GM12878 (cell line): Measurements from ENCODE around the gene POLD4. TPM values are rescaled to one million over a fixed set of nuclear protein-coding genes. Genes with fewer than 3 reads are reported as not detected.

Experiments
- ATAC-seq: fragments of 200-7000 bp; cut with Tn5 transposase; 3 replicates; pipeline ENCODE4 v1.9.1; 2020; ENCODE audit warnings: mild to moderate bottlenecking, moderate library complexity
- BruUV-seq: library from RNA; stranded (reverse); fragments of 400-500 nt; replicated peaks from 2 replicates; lab custom pipeline; 2021; lab: Mats Ljungman, UMichigan
- CTCF ChIA-PET: fragments of 300-600 bp; sonication (Branson Sonifier 250); formaldehyde crosslinking; extraction: SDS; loops from one replicate; lab custom pipeline; 2021; ENCODE audit warnings: inconsistent platforms; lab: Yijun Ruan, JAX
- POLR2A ChIA-PET: fragments of 350-600 bp; formaldehyde crosslinking; extraction: SDS; loops from one replicate; lab custom pipeline; 2021; ENCODE audit warnings: inconsistent platforms; lab: Charles Lee
- RAD21 ChIA-PET: fragments of 300-600 bp; sonication (Branson Sonifier 250); formaldehyde crosslinking; loops from one replicate; lab custom pipeline; 2023; ENCODE audit warnings: antibody characterized with exemption; ENCODE audit not compliant: unreplicated experiment; lab: Charles Lee
- SMC1A ChIA-PET: fragments of 300-600 bp; sonication (Branson Sonifier 250); formaldehyde crosslinking; loops from one replicate; lab custom pipeline; 2023; ENCODE audit not compliant: unreplicated experiment, uncharacterized antibody; lab: Charles Lee
- DNase-seq: peaks from one replicate; pipeline ENCODE4 v3.0.0-alpha.2; 2011; ENCODE audit warnings: low read depth, low spot score
- FAIRE-seq: peaks from 3 replicates; lab custom pipeline; 2011; peaks lifted over from hg19 to GRCh38; lab: Jason Lieb, UNC
- H2AFZ ChIP-seq: 2 replicates; pipeline ENCODE4 v1.6.0; 2011; ENCODE audit warnings: low read depth, low read length, control low read depth; ENCODE audit not compliant: control insufficient read depth
- H3K27ac ChIP-seq: 2 replicates; pipeline ENCODE4 v1.5.1; 2011; ENCODE audit warnings: control low read depth; ENCODE audit not compliant: control insufficient read depth, insufficient read depth
- H3K27me3 ChIP-seq, 2 experiments: replicated peaks in 1 of 2; 2 replicates each; pipeline versions ENCODE4 v1.6.0 to v1.6.1; 2011; ENCODE audit warnings: low read length in 1 of 2; ENCODE audit not compliant: control insufficient read depth in 2 of 2, insufficient read depth in 2 of 2
- H3K36me3 ChIP-seq, 2 experiments: 2 replicates each; pipeline ENCODE4 v1.5.1; 2011; ENCODE audit warnings: low read length in 1 of 2; ENCODE audit not compliant: control insufficient read depth in 2 of 2, insufficient read depth in 2 of 2
- H3K4me1 ChIP-seq: 2 replicates; pipeline ENCODE4 v1.6.1; 2011; ENCODE audit warnings: mild to moderate bottlenecking, low read length, moderate library complexity, mixed read lengths; ENCODE audit not compliant: control insufficient read depth, insufficient read depth
- H3K4me2 ChIP-seq: 2 replicates; pipeline ENCODE4 v1.6.0; 2011; ENCODE audit warnings: control low read depth; ENCODE audit not compliant: control insufficient read depth, insufficient read depth
- H3K4me3 ChIP-seq: fragments of 200-600 bp; sonication (generic); 2 replicates; pipeline ENCODE4 v1.5.1; 2016
- H3K79me2 ChIP-seq: 2 replicates; pipeline ENCODE4 v1.6.0; 2011; ENCODE audit warnings: low read length; ENCODE audit not compliant: control insufficient read depth, insufficient read depth
- H3K9ac ChIP-seq: 2 replicates; pipeline ENCODE4 v1.8.0; 2011; ENCODE audit warnings: low read length, control low read depth, mixed read lengths; ENCODE audit not compliant: control insufficient read depth, insufficient read depth
- H3K9me3 ChIP-seq: replicated peaks from 3 replicates; pipeline ENCODE4 v1.5.1; 2011; ENCODE audit warnings: mild to moderate bottlenecking, low read length; ENCODE audit not compliant: control insufficient read depth, insufficient read depth
- H4K20me1 ChIP-seq: 2 replicates; pipeline ENCODE4 v1.6.0; 2011; ENCODE audit not compliant: control insufficient read depth, insufficient read depth
- ATF3 ChIP-seq: IDR thresholded peaks from 2 replicates; pipeline ENCODE4 v1.6.1; 2011; ENCODE audit warnings: low read depth, mild to moderate bottlenecking, low read length, moderate library complexity, borderline replicate concordance; ENCODE audit errors: extremely low read depth
- EED ChIP-seq: sonication (generic); IDR thresholded peaks from 2 replicates; pipeline ENCODE4 v1.6.1; 2016; ENCODE audit warnings: antibody characterized with exemption, low read depth
- EP300 ChIP-seq, 2 experiments: fragments of 150-350 bp in 1 of 2; IDR thresholded peaks; 2 replicates each; pipeline ENCODE4 v1.6.1; 2011 to 2012; ENCODE audit warnings: low read depth in 2 of 2, low read length in 2 of 2, borderline replicate concordance in 1 of 2, improper control_type of control experiment in 1 of 2, inconsistent platforms in 1 of 2; ENCODE audit not compliant: control insufficient read depth in 1 of 2
- FOXK2 ChIP-seq: fragments of 450-650 bp; IDR thresholded peaks from 2 replicates; pipeline ENCODE4 v1.6.1; 2017; ENCODE audit warnings: mild to moderate bottlenecking, moderate library complexity
- GABPA ChIP-seq: IDR thresholded peaks from 2 replicates; pipeline ENCODE4 v1.6.1; 2014; ENCODE audit warnings: antibody characterized with exemption, low read depth, mild to moderate bottlenecking, inconsistent platforms
- GATAD2B ChIP-seq: fragments of 450-650 bp; conservative IDR thresholded peaks from 2 replicates; pipeline ENCODE4 v1.6.1; 2017; ENCODE audit warnings: low read depth, mild to moderate bottlenecking, moderate library complexity
- IRF3 ChIP-seq: fragments of 450-650 bp; IDR thresholded peaks from 2 replicates; pipeline ENCODE4 v1.6.1; 2014; ENCODE audit warnings: mild to moderate bottlenecking
- IRF5 ChIP-seq: fragments of 450-650 bp; IDR thresholded peaks from 2 replicates; pipeline ENCODE4 v1.6.1; 2017; ENCODE audit warnings: borderline replicate concordance
- MTA2 ChIP-seq: fragments of 450-650 bp; IDR thresholded peaks from 2 replicates; pipeline ENCODE4 v1.6.1; 2016; ENCODE audit warnings: low read depth, mild to moderate bottlenecking, moderate library complexity
- NFYA ChIP-seq: IDR thresholded peaks from 2 replicates; pipeline ENCODE4 v1.6.1; 2011; ENCODE audit warnings: low read depth, mild to moderate bottlenecking, low read length, improper control_type of control experiment, borderline replicate concordance
- NKRF ChIP-seq: fragments of 450-650 bp; conservative IDR thresholded peaks from 2 replicates; pipeline ENCODE4 v1.6.1; 2017; ENCODE audit warnings: mild to moderate bottlenecking, moderate library complexity
- PAX5 ChIP-seq: IDR thresholded peaks from 2 replicates; pipeline ENCODE4 v1.6.1; 2011; ENCODE audit warnings: low read depth, low read length, borderline replicate concordance
- POLR2A ChIP-seq: IDR thresholded peaks from 2 replicates; pipeline ENCODE4 v1.6.1; 2011; ENCODE audit warnings: low read depth, mild to moderate bottlenecking, low read length
- POLR2AphosphoS5 ChIP-seq: IDR thresholded peaks from 2 replicates; pipeline ENCODE4 v1.6.1; 2011; ENCODE audit warnings: mild to moderate bottlenecking, low read length, inconsistent platforms
- SREBF2 ChIP-seq: IDR thresholded peaks from 2 replicates; pipeline ENCODE4 v1.6.1; 2012; ENCODE audit warnings: mild to moderate bottlenecking, low read length
- SUPT20H ChIP-seq: IDR thresholded peaks from 2 replicates; pipeline ENCODE4 v1.6.1; 2011; ENCODE audit warnings: low read depth, mild to moderate bottlenecking, low read length, moderate library complexity, borderline replicate concordance; ENCODE audit not compliant: control insufficient read depth
- TAF1 ChIP-seq: IDR thresholded peaks from 2 replicates; pipeline ENCODE4 v1.6.1; 2011; ENCODE audit warnings: mild to moderate bottlenecking, low read depth, low read length, borderline replicate concordance
- ZNF207 ChIP-seq: fragments of 450-650 bp; IDR thresholded peaks from 2 replicates; pipeline ENCODE4 v1.6.1; 2014; ENCODE audit warnings: antibody characterized with exemption, mild to moderate bottlenecking, borderline replicate concordance
- ZNF274 ChIP-seq: IDR thresholded peaks from one replicate; pipeline ENCODE4 v1.8.0; 2011; ENCODE audit not compliant: insufficient read length, insufficient read depth
- WGBS: methylation state at CpG from one replicate; pipeline ENCODE4 v1.1.6; 2016; ENCODE audit warnings: low lambda C conversion rate; ENCODE audit not compliant: insufficient replicate concordance, insufficient coverage; ENCODE audit errors: missing lambda C conversion rate; 5-methylcytosine and 5-hydroxymethylcytosine counted together
- in situ Hi-C: fragments of 300-500 bp; cut with MboI; formaldehyde crosslinking; loops from 9 replicates; pipeline ENCODE4 v1.14.3; 2018; ENCODE audit warnings: mixed read lengths
- intact Hi-C: fragments of 100-400 bp; cut with micrococcal nuclease; formaldehyde crosslinking; loops from one replicate; pipeline ENCODE4 v1.14.2; 2022; ENCODE audit not compliant: unreplicated experiment
- polyA plus RNA-seq, 11 experiments: library from polyadenylated mRNA; depleted of rRNA in 4 of 11; unstranded in 6 of 11; stranded (reverse) in 5 of 11; fragments of >200 nt; fragmentation: Nextera tagmentation in 4 of 11; fragmentation: Illumina TruSeq in 1 of 11; extraction: Ambion mirVana in 4 of 11; extraction: Trizol in 1 of 11; gene quantifications; 1 replicate in 1 of 11; 2 replicates in 10 of 11; pipeline versions ENCODE4 v1.2.1 to v1.2.3, GENCODE V29; 2011 to 2016; ENCODE audit warnings: inconsistent platforms in 2 of 11, missing spikeins in 2 of 11, low read depth in 1 of 11
- total RNA-seq, 4 experiments: library from RNA; depleted of rRNA in 3 of 4; stranded (reverse); fragments of >200 nt in 3 of 4; fragmentation: Illumina TruSeq in 1 of 4; extraction: Trizol in 1 of 4; gene quantifications; 2 replicates each; pipeline versions ENCODE4 v1.2.1 to v1.2.3, GENCODE V29; 2013 to 2021

The POLD4 gene
- total and polyA plus RNA-seq, 10 of the 15 experiments (the other 5 are each of a cell fraction or from before 2014, with no cell fraction given): 8.1 to 176 (median 88.1) TPM

- no peak for TF ChIP-seq NKRF
- TF ChIP-seq IRF5: no peak
- TF ChIP-seq TAF1: no peak
- TF ChIP-seq, all 136 proteins: peak for 0
Observed at GRCh38 chr11:67315325-67315909, 37.9 kb downstream of the POLD4 start (continued).

- Histone ChIP-seq H3K27me3 (no peaks in the 10 kb centered on the region), H3K27ac (no peak overlapping the region), H3K4me3 (no peak overlapping the region), H3K36me3 (no peaks in the 10 kb centered on the region), H3K79me2 (no peaks in the 10 kb centered on the region), H3K9ac (no peak overlapping the region), H2AFZ (no peak overlapping the region), H3K4me2 (no peak overlapping the region), H3K4me1 (peaks cover 3% of the 10 kb centered on the region), H3K9me3 (no peaks in the 10 kb centered on the region), H4K20me1 (no peaks in the 10 kb centered on the region)
- in situ Hi-C loops: no loop called here
- WGBS: 95% methylated on average over 2 of the region's 2 CpGs
- no peak for FAIRE-seq
- POLR2A ChIA-PET: interaction anchor here (1.4 kb wide), 1 partner anchor 9 kb away, joined by 3 read pairs; no protein-coding TSS in a partner anchor
- intact Hi-C loops: no loop called here
- CTCF ChIA-PET: interaction anchor here (0.7 to 12.1 kb wide), 6 partner anchors 20 to 232 kb away, joined by 3 to 151 read pairs (median 4); no protein-coding TSS in a partner anchor
- no peak for DNase-seq
- BruUV-seq: no TSS peak
- RAD21 ChIA-PET: interaction anchor here (1.2 to 7.8 kb wide), 4 partner anchors 30 to 233 kb away, joined by 4 to 75 read pairs (median 38); partner anchors contain the start of gene POLD4
- SMC1A ChIA-PET: interaction anchor here (0.8 kb wide), 1 partner anchor 21 kb away, joined by 3 read pairs; no protein-coding TSS in a partner anchor
- no peak for ATAC-seq
- TF ChIP-seq POLR2A: no peak
- no peak for TF ChIP-seq EP300 (IDR thresholded peaks at IDR 0.05; ENCODE audit: borderline replicate concordance in 1 of 2, control insufficient read depth in 1 of 2, low read depth in 2 of 2, low read length in 2 of 2)
- TF ChIP-seq MTA2: no peak
- no peak for TF ChIP-seq IRF3
- TF ChIP-seq SREBF2: no peak
- TF ChIP-seq ZNF274: no peak
- no peak for TF ChIP-seq ATF3
- no peak for TF ChIP-seq NFYA
- no peak for TF ChIP-seq ZNF207
- no peak for TF ChIP-seq GABPA
- no peak for TF ChIP-seq POLR2AphosphoS5
- no peak for TF ChIP-seq PAX5
- TF ChIP-seq GATAD2B: no peak
- TF ChIP-seq FOXK2: no peak
- TF ChIP-seq EED: no peak
- TF ChIP-seq SUPT20H: no peak
Observed at GRCh38 chr11:67314218-67314617, 39.1 kb downstream of the POLD4 start.
